ENCODE measurements around the gene RNF149.
"Not testable (repeated sequence)": the region's sequence is repeated elsewhere in the genome, so short reads cannot be mapped to it uniquely, and the experiment has no call there.

GRCh38 chr2:101240694-101241093, 67.8 kb downstream of the RNF149 start:
- TF ChIP-seq REST (IDR thresholded peaks at IDR 0.05; ENCODE audit: low read depth); ZBTB33 (IDR thresholded peaks at IDR 0.05; ENCODE audit: extremely low read depth, insufficient replicate concordance, low read length); SIN3A (IDR thresholded peaks at IDR 0.05; ENCODE audit: low read depth); EZH2 (IDR thresholded peaks at IDR 0.05); MAX (IDR thresholded peaks at IDR 0.05); POLR2AphosphoS5 (IDR thresholded peaks at IDR 0.05; ENCODE audit: low read depth, low read length): not testable (repeated sequence)
- TF ChIP-seq CTCF (IDR thresholded peaks at IDR 0.05 in 2 of 3, conservative IDR thresholded peaks at IDR 0.05 in 1 of 3; ENCODE audit: borderline replicate concordance in 1 of 3, insufficient read depth in 1 of 3, low read depth in 2 of 3, low read length in 2 of 3) (peak; percentile 52 to 57 (median 55); a peak in 5 of 6 replicates), RAD21 (IDR thresholded peaks at IDR 0.05; ENCODE audit: low read depth) (peak; percentile 66)

All from HCT116 (cell line).